Uterus (tissue), 2 donors: ENCODE data around the gene TRIM43B.
"Not testable (repeated sequence)": the region's sequence is repeated elsewhere in the genome, so short reads cannot be mapped to it uniquely, and the experiment has no call there.

Source experiments
- CTCF ChIP-seq, 4 experiments: fragments of 200-600 bp in 2 of 4; fragments of 450-650 bp in 2 of 4; sonication (generic) in 2 of 4; IDR thresholded peaks; one replicate each; pipeline ENCODE4 v1.5.1; 2016 to 2019; ENCODE audit warnings: antibody characterized with exemption in 4 of 4, mild to moderate bottlenecking in 2 of 4, moderate library complexity in 1 of 4
- POLR2A ChIP-seq, 2 donors: fragments of 450-650 bp; IDR thresholded peaks; one replicate each; pipeline ENCODE4 v1.6.1; 2016; ENCODE audit warnings: antibody characterized with exemption in 2 of 2, mild to moderate bottlenecking in 1 of 2, moderate library complexity in 1 of 2

GRCh38 chr2:95435872-95436209 lies 48.7 kb downstream of the TRIM43B start:
- not testable (repeated sequence) for TF ChIP-seq CTCF, POLR2A (IDR thresholded peaks at IDR 0.05)
